Activated CD4-positive, CD25-positive, alpha-beta regulatory T cell treated with anti-CD3 and anti-CD28 coated beads, Interleukin-2, amount 50 U/mL, for 24 hours (primary cell): Measurements from ENCODE around the gene SDC1.
"Not testable (repeated sequence)": the region's sequence is repeated elsewhere in the genome, so short reads cannot be mapped to it uniquely, and the experiment has no call there.

Experiments
- ATAC-seq, 2 donors: fragments of 150-1000 bp; cut with Tn5 transposase; one replicate each; pipeline ENCODE4 v1.10.0; 2021; ENCODE audit warnings: mild to moderate bottlenecking in 1 of 2, moderate library complexity in 1 of 2

The SDC1 gene

DNA sequence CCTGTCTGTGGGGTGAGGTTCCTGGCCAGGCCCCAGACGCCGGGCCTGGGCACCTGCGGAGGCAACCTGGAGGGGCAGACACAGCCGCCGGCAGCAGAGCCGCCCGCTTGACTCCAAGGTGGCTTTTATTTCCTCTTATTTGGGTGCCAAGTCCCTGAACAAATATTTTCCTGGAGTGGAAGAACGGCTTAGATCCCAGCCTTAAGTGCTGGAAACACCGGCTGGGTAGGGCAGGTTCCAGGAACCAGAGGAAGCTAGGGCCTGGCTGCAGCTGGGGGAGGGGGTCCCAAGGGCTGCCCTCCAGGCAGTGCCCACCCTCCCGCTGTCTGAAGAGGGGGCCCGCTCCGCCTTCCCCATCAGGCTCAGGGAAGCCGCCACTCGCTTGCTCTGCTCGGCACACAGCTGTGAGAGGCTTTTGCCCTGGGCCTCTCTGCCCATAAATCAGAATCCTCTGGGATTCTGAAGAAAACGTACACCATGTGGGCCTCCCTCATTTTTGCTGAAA lies 28.2 kb downstream of the SDC1 start:
- no peak for ATAC-seq

DNA sequence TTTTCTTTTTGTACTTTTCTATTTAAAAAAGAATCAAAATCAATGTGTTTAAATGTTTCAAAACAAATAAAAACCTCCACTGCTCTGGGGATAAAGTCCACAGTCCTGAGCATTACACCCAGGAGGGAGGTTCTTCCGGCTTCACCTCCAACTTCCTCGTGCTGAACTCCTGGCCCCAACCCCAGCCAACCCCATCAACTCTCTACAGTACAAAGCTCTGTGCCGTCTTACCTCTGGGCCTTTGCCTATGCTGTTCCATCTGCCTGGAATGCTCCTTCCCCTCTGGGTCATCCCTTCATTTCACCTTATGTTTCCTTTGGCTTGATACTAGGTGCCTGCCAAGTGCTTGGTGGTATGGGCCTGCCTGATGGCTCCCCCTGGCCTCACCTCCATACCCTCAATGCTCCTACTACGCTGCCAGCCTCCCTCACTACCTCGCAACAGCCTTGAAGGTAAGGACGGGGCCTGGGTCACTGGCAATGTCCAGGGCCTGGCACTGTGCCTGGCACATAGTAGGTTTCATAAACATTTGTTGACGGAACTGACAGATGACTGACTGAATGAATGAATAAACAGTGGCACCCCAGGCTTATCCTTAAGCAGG lies 28.8 kb downstream of the SDC1 start:
- ATAC-seq: no peak

DNA sequence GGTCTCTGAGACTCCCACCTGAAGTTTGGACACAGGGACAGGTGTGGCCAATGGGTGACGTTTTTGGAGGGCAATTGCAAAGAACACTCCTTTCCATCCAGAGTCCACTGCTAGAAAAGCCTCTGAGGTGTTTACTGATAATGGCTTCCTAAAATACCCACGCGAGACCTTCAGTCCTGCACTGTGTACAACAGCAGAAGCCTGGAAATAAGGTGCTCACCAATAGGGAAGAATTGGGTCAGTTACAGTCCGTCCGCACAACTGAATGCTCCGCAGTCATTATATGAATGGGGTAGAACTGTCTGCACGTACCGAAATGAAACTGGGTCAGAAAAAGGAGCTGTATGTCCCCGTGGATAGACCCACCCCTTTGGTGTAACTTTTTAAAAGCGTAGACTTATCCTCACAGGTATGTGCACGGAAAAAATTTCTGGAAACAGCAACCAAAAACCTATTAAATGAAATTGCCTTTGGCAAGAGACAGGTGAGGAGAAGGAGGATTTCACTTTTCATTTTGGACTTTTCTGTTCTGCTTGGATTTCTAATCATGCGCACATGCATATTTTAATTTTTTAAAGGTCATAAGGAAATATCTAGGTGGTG lies 29.4 kb downstream of the SDC1 start:
- ATAC-seq: no peak

DNA sequence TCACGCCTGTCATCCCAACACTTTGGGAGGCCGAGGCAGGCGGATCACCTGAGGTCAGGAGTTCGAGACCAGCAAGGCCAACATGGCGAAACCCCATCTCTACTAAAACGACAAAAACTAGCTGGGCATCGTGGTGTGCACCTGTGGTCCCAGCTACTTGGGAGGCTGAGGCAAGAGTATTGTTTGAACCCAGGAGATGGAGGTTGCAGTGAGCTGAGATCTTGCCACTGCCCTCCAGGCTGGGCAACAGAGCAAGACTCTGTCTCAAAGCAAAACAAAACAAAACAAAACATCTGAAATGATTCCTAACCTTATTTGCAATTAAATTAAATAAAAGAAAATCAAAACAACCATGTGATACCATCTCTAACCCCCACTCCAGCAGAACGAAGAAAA lies 29.9 kb downstream of the SDC1 start:
- ATAC-seq: not testable (repeated sequence)

DNA sequence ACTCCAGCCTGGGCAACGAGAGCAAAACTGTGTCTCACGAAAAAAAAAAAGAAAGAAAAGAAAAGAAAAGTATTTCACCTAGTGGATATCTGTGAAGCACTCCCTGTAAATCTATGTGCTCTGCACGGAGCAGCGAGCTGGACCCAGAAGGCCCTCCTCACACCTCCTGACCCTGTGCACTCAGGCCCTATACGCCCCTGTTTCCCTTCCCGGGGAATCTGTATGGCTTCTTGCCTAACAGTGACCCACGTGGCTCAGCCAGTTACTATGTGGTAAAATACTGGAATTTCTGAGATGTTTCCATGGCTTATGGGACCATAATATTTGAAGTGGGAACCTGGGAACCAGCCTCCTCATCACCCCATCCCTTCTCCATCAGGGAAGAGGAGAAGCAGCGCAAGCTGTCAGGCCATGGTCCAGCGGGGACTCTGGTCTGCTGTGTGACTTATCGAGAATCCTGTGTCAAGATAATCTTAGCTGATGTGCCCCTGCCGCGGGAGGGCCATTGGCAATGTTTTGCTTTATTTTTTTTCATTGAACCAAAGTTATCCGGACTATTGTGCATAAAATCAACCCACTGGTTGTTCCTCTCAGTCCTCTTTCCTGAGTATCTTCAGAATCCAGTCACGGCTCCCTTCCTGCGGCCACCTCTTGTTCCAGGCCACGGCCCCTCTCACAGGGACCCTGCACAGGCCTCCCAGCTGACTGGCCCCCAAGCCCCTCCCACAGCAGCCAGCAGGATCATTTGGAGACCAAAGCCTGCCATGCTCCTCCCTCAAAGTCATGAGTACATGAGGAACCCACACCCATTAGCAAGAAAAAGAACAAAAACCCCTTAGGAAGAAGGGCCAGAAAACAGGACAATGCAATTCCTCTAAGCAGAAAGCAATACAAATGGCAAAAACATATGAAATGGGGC lies 30.6 kb downstream of the SDC1 start:
- no peak for ATAC-seq

DNA sequence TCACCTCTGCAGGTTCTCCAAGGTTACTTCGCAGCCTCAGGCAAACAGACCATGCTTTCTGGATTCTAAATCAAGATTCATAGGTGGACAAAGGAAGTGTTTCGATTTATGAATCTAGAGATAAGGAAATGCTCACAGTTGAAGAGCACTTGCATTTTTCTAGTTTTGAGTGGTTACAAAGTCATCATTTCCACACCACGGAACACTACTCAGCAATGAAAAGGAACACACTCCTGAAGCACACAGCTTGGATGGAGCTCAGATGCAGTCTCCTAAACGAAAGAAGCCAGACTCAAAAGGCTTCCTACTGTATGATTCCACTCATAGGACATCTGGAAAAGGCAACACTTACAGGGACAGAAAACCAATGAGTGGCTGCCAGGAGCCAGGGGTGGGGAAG lies 31.7 kb downstream of the SDC1 start:
- no peak for ATAC-seq

DNA sequence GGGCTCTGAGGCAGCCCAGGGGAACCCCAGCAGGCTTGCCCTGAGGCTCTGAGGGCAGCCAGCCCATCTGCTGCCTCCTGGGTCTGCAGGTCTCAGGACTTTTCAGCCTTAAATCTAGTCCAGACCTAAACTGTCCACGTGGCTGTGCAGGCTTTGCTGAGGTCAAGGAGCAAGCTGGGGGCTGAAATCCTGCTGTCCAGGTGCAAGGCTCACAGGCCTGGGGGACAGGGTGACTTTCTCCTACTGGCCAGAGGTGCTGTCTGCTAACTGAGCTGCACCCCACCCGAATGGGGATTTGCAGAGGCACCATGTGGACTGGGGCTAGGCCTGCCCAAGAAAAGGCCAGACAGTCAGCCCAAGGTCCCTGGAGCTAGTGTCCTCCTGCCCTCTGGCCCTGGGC lies 32.1 kb downstream of the SDC1 start:
- no peak for ATAC-seq

DNA sequence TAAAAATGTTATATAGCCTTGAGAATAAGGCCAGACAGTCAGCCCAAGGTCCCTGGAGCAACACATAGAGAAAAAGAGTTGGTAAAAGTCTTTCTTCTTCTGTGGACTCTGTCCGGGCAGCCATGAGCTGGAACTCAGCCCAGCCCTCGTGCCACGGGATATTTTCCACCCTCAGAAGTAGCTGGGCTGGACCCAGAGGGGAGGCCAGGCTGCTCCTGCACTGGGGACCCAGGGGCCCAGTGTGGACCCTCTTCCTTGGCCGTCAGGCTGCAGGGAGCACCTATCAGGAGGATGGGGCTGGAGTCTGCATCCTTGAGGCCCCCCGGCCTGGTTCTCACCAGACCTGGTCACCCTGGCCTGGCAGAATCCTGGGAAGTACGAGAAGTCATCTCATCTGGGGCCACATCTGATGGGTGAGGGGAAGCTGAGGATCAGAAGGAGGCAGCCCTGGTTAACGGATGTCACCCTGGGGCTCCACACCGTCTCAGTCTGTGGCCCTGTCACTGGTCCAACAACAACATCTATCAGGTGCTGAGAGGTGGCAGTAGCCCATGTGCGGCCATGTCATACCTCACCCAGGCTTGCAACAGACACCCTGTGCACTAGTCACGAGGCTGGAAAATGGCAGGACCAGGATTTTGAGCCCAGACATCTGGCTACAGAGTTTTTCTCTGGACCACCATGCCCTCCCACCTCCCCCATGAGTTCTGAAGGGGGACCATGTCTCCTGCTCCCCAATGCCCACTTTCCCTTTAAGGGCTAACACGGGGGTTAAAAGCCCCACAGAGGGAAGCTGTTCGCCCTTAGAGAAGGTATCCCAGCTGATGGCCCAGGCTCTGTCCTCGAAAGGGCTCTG lies 33.0 kb downstream of the SDC1 start:
- no peak for ATAC-seq

DNA sequence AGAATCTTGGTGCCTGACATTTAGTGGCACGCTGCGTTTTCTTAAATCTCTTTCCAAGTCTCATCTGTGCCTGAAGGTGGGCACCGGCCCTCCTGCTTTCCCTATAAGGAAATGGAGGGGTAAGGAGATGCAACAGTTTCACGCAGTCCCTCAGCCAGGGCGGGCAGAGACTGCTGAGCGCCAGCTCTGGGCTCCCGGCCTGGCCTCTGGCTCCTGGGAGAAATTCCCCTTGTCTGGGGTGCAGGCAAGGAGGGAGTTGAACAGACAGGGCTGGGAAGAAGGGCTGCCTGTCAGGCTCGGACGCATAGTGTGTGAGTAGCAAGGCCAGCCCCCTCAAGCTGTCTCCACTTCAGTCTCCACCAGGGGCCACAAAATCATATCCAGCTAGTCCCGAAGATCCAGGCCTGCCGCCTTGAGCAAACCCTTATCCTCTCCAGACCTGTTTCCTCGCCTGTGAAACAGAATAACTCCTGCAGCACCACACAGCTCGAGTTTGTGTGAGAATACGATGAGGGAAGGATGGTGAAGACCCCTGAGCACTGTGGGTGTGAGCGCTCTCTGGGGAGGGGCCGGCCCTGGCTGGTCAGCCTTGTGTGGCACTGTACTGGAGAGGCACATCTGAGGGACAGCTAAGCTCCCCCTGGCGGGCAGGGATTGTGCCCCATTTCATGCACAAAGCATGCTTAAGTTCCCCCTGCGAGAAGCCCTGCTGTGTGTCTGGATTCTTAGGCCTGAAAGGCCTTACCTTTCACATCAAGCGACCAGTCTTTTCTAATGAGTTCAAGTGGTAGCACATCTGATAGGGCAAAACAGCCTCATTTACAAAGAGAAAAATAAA lies 33.8 kb downstream of the SDC1 start:
- no peak for ATAC-seq

DNA sequence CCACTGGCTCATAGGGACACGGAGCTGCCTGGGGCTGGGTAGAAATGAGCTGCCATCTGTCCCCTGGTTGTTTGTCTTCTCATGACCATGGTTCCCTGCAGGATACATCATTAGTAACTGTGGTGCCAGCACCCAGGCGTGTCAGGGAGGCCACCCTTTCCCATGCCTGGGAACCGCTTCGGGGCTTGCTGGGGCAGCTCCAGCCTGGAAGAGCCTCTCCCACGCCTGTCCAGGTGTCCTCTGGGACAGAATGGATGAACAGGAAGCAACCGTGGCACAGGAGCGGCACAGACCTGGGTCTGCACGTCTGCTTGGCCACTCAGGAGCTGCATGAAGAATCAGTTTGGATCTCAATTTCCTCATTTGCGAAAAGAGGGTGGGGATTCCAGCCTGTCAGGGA lies 34.8 kb downstream of the SDC1 start:
- no peak for ATAC-seq

DNA sequence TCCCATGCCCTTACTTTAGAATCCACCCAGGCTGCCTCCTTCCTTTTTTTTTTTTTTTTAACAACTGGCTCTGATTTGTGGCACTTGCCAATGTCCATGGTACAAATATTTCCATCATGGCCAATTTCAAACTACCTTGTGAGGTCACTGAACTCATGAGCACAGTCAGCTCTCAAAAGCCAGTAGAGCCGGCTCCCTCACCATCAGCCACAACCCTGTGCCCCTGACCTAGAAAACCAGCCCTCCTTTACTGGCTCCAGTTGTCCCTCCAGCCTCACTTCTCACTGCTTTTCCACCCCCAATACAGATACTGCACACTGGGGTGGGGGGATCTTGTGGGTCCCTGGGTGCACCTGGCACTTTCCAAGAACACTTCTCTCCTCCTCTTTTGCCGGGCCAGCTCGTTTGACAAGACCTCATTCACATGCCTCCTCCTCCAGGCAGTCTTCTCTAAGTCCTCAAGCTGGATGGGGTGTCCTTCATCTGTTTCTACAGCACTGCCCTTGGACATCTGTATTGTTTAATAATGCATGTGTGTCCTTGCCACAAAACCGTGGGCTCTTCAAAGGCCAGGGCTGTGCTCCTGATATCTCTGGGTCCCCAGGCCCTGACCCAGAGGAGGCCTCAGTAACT lies 35.5 kb downstream of the SDC1 start:
- no peak for ATAC-seq

DNA sequence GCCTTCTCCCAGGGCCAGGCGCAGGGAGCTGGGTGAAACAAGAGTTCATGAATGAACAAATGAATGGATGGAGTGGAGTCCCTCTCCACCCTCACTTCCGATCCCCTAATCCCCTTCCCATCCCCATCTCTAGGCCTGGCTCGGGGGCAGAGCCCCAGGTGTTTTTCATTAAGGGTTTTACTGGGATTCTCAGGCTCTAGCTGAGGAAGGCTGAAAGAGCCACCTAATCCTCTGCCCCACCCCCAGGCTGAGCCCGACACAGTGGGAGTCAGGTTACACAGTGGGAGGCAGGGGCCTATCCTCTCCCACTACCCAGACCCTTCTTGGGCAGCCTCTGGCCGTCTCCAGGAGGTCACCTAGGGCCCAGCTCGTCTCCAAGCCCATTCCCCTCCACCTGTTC lies 36.1 kb downstream of the SDC1 start:
- ATAC-seq: no peak

DNA sequence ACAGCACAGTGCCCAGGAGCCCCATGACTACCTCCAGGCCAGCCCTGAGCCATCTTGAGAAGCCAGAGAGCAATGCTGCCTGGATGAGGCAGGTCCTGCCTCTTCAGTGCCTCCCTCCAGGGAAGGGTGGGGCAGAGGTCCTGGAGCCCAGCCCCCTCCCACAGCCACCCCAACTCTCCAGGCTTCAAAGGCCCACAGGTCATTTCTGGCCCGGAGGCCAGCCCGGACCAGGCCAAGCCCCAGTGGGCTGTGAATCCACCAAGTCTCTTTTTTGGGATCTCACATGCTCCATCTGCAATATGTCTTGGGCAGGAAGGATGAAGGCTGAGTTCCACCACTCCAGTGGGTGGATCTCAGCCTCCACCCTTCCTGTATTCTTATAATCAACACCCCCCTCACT lies 36.7 kb downstream of the SDC1 start:
- ATAC-seq: no peak

DNA sequence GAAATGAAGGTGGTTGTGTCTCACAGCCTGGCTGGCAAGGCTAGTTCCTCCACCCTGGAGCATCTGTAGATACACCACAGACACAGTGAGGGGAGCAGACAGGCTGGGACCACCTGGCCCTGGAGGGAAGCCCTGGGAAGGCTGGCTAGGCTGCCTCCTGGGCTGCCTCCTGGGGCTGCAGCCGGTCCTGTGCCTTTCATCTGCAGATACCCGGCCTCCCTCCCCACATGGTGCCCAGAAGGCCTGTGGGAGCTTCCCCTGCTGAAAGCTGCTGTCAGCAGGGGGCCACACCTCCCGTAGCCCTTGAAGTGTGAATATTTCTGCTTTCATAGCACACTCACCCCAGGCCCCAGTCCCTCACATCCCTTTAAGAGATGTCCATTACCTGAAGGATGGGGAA lies 37.6 kb downstream of the SDC1 start:
- no peak for ATAC-seq

DNA sequence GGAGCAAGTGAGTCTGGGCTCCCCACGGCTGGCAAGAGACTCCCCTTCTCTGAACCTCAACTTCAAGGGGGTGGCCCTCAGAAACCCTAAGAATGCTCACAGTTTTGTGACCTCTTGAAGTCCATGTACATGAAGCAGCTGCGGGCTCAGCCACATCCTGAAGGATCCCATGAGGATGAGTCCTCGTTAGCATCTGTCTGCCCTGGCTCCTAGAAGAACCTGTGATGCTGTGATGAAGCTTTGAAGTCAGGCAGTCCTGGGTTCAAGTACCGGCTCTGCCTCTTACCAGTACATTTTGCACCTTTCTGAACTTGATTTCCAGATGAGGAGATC lies 38.1 kb downstream of the SDC1 start:
- ATAC-seq: no peak

DNA sequence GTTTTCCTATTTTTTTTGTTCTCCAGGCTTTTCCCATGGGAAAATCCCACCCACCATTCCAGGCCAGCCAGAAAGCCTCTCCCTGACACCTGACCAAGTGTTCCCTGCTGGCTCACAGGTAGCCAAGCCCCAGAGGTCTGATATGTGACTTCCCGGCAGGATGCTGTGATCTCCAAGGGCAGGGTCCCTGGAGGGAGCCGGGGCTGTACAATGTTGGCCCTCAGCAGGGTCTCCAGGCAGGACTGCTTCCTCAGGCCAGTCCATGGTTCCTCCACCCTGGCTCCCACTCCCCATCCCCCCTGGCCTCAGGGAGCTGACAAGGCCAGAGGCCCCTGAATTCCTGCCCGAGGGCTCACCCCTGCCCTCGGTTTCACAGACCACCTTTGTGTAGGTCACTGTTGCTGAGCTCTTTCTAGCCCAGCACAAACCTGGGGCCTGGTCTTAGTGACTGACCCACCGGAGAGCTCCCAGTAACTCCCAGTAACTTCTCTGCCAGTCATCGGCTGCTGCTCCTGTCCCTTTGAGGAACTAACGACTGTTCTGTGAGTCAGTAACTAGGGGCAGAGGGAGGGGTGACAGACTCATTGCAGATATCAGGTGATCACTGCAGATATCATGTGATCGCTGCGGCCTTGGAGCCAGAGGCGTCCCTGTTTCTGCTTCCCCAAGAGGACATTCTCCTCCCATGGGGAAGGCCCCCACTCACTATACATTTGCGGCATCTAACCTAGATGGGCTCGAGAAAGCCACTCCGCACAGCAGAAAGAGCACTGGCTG lies 38.7 kb downstream of the SDC1 start:
- ATAC-seq: no peak

DNA sequence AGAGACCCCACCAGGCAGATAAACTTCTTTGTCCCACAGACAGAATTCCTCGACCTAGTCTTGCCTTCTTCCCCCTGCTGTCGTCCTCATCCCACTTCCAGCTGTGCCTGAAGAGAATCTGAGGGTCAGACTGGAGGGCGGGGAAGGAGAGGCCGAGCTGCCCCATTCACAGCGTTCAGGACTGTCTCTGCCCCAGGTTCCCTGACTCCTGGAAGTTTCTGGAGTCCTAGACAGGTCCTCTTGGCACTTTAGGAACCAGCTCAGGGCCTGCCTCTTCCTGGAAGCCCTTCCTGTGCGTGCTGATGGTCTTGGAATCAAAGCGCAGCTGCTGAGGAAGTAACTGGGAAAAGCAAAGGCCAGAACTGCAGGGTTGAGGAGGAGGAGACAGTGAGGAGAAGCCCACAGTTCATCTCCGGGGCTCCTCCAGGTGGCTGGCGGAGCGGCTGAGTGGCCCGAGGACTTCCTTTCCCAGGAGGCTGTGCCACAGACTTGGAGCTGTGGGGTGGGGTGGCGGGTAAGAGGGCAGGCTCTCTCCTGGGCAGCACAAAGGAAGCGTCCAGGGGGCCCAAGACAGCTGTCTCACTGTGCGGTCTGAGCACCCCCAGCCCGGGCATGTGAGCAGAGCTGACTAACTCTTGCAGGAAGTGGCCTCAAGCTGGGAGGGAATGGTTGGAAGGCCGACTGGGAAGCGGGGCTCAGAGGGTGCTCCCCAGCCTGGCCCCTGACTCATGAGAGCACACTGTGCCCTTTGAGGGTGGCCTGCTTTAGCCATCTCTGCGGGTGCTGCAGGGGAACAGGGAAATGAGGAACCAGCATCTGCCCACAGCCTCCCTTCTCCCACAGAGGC lies 39.5 kb downstream of the SDC1 start:
- ATAC-seq: no peak

DNA sequence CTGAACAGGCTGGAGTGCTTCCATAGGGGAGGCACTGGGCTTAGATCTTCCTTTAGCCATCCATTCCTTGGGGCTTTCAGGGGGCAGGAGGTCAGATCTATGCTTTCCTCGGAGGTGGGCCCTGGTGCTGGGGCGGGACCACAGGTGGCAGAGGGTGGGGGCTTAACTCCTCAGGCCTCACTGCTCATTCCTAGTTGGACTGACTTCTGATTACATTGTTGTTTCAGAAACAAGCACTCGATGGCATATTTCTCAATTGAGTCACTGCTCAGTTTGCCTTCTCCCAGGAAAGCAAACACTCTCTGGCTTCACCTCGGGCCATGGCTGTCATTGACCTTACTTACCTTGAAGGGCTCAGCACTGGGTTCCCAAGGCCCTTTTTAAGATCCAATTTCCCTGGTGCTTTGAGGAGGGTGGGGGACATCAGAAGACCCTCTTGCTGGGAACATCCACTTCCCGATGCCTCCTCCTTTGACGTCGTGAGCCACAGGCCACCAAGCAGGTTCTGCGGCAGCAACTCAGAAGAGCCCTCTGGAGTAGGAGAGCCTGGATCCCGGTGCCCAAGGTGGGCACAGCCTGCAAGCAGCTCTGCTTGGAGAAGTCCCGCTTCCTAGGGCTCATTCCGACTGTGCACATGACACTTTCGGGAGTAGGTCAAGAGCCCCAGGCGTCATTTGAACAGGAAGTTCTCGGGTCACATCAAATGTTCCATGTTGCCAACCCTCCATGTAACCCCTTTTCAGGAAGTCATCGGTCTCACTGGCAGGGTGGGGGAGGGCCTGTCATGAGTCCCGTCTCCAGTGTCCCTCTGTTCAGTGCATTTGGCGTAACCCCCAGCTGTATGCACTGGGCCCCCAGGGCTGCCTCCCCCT lies 40.6 kb downstream of the SDC1 start:
- ATAC-seq: no peak

DNA sequence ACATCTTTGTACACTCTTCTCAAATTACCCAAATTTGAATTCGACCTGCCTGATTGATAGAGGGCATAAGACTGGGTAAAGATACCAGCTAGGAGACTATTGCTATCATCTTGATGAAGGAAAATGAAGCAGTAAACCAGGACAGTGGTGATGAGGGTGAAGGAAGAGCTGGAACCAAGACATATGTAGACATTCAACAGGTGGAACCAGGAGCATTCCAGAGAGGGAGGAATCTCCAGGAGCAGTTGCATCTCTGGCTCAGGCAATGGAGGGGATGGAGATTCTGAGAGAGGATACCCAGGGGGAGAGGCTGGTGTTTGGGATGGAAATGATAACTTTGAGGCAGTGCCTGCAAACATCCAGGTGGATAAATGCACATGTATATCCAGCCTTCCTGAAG lies 41.6 kb downstream of the SDC1 start:
- no peak for ATAC-seq
